GM08714 (cell line): ENCODE measurements around the gene C15orf40.

Experiments
- H3K4me3 ChIP-seq: fragments of 200-500 bp; sonication (Bioruptor generic); 2 replicates; pipeline ENCODE4 v1.5.1; 2014; ENCODE audit warnings: mild to moderate bottlenecking, low read length, inconsistent platforms
- ZNF274 ChIP-seq: IDR thresholded peaks from 2 replicates; pipeline ENCODE4 v1.6.1; 2012; ENCODE audit warnings: mild to moderate bottlenecking, low read depth, low read length

C15orf40 gene

DNA sequence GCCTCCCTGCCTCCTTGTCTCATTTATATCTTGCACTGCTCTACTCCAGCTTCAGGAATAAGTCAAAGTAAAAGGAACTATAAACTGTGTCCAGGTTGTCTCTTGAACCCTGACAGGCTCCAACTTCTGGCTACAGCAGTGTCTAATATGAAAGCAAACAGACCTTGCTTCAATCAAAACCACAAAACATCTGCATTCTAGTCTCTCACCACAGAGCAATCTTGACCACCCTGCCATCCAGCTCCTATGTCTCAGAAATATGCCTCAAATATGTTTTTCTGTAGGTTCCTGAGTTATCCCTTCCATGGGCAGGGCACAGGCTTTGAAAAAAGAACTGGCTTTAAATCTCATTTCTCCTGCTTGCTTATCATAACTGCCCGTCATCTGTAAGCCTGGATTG is 38.4 kb downstream of the C15orf40 start:
- no peak for TF ChIP-seq ZNF274
- H3K4me3 ChIP-seq, result no peak overlapping the region

DNA sequence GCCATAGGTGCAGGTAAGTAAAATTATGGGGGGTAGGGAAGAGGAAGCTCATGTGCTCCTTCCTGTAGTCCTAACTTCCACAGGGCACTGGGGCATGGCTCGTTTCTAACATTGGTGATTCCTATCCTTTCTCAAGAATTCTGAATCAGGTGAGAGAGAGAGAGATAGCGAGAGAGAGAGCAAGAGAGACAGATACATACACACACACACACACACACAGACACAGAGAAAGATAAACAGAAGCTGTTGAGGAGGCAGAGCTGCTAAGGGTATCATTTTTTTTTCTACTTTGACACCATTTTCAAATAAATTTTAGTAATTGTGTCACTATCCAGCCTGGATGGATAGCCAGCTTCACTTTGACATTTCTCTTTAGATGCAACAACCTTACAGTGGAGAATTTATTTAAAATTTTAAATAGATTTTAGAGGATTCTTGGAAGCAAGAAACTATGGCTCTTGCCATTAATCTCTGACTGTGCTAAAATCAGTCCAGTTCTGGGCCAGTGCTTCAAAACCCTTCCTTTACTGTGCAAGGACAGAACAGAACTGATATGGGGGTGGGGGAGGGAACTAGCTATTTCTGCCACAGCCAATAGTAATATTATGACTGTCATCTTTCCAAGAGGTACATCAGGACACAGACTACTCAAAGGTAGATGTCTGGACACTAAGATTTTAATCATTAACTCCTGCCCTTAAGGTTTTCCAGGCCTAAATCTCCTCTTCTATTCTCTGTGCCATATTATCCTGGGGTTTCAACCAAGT is 40.0 kb downstream of the C15orf40 start:
- TF ChIP-seq ZNF274, result no peak
- H3K4me3 ChIP-seq, result no peak overlapping the region

DNA sequence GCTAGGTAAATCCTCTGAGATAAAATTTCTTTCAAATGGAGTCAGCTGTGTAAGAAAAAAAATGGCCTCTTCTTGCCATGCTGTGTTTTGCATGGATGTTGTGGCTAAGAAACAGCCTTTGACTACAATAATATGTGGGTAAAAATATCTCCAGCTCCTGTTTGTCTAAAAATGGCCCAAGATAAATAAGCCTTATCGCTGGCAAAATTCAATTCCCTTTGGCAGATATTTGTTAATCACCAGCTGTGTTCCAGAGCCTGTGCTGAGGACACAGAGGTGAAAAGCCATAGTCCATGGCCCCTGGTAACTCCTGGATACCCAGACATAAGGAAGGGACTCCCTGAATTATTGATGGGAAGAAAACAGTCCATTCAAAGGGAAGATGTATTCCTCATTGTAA is 40.7 kb downstream of the C15orf40 start:
- H3K4me3 ChIP-seq, result no peak overlapping the region
- no peak for TF ChIP-seq ZNF274

DNA sequence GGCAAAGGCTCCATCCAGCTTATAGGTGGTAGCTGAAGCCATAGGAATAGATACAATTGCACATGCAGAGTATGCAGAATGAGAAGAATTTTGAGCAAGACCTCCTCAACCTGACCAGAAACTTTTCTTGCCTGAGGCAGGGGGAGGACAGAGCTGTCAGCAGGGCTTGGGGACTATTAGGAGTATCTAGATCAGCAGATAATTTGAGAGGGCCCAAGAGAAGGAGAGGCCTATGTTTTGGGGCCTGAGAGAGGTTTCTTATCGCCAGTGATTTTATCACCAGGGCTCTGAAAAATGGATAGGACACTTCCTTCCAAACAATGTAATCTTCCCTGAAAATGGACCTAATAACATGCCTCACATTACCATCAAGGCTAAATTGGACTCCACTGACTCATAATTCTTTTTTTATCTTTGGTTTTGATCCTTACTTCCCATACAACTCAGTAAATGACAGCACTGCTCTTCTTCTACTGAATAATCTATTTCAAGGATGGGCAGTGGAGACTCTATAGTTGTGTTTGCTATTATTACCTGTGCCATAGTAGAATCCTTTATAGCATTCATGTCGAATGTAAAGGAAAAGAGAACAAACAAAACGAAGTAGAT is 41.3 kb downstream of the C15orf40 start:
- no peak overlapping the region for H3K4me3 ChIP-seq
- TF ChIP-seq ZNF274, result no peak

DNA sequence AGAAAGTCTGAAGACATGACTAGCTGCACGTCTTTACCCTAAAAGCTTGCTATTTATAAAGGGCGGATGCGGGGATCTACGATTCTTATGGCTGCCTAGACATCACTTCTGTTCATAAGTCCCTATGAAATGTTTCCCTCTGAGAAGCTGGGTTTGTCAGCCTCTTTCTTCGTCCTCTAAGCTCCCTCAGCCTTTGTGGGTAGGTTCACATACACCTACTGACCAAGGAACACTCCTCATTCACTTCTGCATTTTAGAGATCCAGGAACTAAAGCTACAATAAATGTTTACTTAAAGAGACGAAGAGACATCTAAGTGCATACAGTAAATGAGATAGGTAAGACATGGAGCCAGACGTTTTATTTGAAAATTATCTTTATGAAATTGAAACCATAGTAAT is 42.1 kb downstream of the C15orf40 start:
- no peak for TF ChIP-seq ZNF274

DNA sequence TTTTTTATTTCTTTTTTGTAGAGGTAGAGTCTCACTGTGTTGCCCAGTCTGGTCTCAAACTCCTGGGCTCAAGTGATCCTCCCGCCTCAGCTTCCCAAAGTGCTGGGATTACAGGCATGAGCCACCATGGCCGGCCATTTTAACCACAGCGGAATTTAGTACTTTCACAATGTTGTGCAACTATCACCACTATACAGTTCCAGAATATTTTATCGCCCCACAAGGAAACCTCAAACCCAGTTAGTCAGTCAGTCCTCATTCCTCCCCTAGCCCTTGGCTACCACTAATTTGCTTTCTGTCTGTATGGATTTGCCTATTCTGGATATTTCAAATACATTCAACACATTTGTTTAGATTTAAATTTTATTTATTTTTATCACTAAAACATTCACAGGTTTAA is 43.4 kb downstream of the C15orf40 start:
- no peak overlapping the region for H3K4me3 ChIP-seq
- no peak for TF ChIP-seq ZNF274

More for the DNA sequence above, 42.1 kb downstream of the C15orf40 start:
- no peak overlapping the region for H3K4me3 ChIP-seq

DNA sequence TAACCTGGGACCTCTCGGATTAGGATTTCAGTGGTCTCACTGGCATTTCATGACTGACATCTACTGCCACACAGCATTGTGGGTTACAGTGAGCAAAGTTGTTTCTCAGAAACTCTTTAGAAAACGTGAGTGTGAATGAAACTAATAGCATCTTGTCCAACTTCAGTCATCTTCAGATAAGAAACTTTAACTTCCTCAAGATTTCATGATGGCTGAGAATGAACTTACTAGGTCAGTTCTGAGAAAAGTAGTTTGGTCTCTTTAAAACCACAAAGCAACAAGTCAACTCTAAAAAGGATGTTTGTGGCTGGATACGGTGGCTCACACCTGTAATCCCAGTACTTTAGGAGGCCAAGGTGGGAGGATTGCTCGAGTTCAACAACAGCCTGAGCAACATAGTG is 44.8 kb downstream of the C15orf40 start:
- no peak for TF ChIP-seq ZNF274
- no peak overlapping the region for H3K4me3 ChIP-seq

DNA sequence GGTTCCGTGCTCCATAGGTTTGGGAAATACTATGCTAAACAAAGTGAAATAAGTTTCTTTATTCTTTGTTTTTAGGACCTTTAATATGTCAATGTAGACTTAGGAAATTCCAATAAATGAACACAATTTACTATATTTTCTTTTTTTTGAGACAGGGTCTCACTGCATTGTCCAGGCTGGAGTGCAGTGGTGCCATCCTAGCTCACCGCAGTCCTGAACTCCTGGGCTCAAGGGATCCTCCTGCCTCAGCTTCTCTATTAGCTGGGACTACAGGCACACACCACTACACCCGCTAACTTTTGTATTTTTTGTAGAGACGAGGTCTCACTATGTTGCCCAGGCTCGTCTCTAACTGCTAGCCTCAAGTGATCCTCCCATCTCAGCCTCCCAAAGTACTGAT is 46.5 kb downstream of the C15orf40 start:
- no peak overlapping the region for H3K4me3 ChIP-seq

DNA sequence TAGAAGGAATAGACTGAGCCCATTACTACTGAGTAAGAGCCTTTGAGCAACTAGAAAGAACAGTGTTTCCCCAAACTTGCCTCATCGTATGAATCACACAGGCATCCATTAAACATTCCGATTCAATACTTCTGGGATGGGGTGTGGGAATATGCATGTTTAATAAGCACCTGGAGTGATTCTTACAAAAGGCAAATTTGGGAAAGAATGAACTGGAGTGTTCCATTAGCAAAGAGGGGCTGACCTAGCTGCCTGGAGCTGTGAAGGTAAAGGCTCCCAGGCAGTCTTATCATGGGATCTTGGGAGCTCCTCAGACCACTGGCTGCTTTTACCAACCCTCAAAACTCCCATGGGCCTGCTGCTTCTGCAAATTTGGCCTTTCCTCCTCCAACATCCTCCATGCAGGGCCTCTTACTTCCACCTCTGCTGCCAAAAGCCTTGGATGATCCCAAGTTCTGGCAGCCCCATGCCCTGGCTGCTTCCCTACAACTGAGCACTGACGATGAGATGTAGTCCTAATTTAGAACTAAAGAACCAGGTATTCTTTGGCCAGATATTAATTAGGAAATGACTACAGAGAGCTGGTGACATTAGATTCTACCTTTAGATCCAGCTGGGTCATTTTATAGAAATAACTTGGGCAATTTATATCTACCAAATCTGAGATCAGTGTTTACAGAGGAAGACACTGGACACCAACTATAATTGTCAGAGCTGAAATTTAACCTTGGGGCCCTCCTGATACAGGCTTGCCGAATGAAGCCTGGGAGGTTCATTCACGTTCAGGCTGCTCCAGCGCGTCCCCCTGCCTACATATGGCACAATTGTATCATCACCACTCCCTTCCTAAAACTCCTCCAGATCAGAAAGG is 47.7 kb downstream of the C15orf40 start:
- no peak for TF ChIP-seq ZNF274
- no peak overlapping the region for H3K4me3 ChIP-seq

More for the DNA sequence above, 46.5 kb downstream of the C15orf40 start:
- no peak for TF ChIP-seq ZNF274

DNA sequence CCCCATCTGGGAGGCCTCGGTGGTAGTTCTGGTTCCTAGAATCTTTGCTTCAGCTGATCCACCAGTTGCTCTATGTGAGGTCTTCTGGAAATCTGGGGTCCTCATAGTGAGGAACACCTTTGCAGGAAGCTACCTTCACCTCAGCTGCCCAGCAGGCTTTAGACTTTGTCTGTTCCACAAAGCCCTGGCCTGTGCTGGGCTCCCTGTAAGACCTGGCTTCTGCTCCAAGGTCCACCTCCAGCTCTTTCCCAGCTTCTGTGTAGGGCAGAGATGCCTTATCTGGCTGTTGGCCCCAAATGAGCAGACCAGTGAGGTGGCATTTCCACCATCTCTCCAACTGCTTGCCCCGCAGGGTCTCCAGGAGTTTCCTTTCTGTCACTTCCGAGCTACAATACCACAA is 50.7 kb downstream of the C15orf40 start:
- no peak for TF ChIP-seq ZNF274
- H3K4me3 ChIP-seq, result no peak overlapping the region

DNA sequence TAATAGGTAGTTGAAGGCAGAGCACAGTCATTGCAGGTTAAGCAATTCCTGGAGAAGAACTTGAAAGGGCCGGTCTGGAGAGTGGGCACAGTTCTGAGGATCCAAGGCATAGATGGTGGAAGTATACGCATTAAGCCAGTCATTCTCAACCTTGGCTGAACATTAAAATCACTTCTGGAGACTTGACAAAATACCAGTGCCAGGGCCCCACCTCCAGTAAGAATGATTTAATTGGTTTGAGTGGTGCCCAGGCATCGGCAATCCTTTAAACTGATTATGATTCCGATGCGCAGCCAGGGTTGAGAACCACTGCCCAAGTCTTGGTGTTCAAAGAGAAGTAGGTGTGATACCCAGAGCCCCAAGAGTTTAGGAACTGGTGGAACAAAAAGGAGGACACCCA is 52.0 kb downstream of the C15orf40 start:
- H3K4me3 ChIP-seq, result no peak overlapping the region
- no peak for TF ChIP-seq ZNF274

DNA sequence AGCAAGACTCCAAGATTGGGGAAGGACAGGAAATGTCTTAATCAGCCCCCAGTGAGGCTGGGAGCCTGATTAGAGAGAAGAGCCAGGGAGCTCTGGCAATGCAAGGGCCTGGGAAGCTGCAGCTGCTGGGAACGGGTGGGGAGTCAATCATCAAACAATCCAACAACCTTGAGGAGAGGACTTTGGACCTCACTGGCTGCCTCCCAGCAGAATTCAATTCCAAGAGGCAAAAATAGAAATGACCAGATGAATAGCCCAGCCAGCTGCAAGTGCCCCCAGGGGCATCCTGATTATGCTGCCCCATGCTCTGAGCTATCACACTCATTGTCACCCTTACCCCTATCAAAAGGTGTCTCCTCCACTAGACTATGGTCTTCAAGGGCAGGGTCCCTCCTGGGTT is 52.8 kb downstream of the C15orf40 start:
- H3K4me3 ChIP-seq, result no peak overlapping the region
- TF ChIP-seq ZNF274, result no peak

DNA sequence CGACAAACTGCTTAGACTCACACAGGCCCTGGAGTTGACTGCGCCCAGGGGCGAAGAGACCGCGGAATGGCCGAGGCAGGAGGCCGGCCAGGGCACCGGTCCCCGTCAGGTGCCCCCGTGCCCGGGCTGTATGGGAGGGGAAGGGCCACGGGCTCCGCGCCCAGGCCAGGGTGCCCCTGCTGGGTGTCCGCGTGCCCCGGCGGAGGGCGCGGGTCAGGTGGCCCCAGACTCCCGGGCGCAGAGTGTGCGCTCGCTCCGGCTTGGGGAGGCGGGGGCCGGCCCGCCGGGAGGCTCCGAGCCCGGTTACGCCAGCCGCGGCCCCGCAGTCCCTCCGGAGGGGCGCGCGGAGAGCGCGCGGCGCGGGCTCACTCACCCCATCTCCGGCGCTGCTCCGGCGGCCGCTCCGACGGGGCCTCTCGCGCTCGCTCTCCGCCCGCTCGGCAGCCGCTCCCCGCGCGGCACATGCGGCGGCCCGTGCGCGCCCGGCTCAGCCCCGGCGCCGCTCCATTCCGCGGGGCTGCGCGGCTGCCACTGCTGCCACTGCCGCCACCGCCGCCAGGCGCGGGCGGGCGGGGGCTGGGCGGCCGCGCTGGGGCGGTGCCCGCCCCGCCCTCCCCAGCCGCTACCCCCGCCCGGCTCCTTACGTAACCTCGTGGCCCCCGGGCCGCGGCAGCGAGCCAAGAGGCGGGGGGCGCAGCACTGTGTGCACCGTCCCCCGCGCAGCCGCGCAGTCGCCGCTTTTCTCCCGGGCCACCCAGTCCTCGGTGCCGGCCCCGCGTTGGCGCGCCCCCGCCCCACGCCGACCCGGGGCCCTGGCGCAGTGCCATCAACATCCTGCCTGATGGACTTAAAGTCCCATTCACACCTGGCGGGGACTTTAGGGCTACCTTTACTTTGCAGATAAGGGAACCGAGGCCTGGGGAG is 59.0 kb downstream of the C15orf40 start, which contains the start of gene HOMER2:
HOMER2 (minus strand) TSS at position 563 of the 924 bp plus-strand sequence; CDS start at position 378, 185 bp downstream.
- TF ChIP-seq ZNF274, result no peak
- peak within 1 kb of the TSS; percentile 46; the same call in 1 of the 2 replicates for H3K4me3 ChIP-seq

DNA sequence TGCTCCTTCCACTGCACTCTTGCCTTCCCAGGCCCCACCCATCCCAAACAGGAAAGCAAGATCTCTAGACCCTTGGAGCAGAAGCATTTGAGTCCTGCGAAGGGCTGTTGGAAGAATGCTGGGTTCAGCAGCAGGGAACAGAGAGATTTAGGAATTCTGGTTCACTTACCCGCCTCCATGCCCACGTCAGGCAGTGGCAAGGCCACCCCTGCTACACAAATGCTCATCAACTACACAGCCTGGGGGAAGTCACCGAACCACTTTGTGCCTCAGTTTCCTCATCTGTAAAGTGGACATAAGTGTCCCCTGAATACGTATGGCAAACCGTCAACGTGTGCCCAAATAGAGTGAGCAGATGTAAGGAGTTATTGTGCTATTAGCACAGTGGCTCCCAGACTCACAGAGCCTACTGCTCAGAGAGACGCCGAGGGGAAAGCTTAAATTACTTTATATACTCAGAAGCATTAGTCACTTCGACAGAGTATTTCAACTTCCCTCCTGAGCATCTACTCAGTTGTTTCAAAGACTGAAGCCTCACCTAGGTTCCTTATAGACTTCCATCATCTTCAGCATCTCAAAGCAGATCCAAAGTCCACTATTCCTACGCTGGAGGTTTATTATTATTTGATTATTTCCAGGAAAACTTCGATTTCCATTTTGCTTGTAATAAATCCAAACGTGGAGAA is 59.8 kb downstream of the C15orf40 start:
- peak overlapping the region; percentile 46; the same call in 1 of the 2 replicates for H3K4me3 ChIP-seq

More for the DNA sequence above, 59.8 kb downstream of the C15orf40 start:
- TF ChIP-seq ZNF274, result no peak
